ENCODE measurements around the gene RASGRF2.

- TF ChIP-seq ZNF224 (CRISPR knock-in tag; IDR thresholded peaks at IDR 0.05) (no peak), HSF4 (CRISPR knock-in tag; IDR thresholded peaks at IDR 0.05; ENCODE audit: borderline replicate concordance) (no peak), PPARD (CRISPR knock-in tag; IDR thresholded peaks at IDR 0.05) (no peak), PRDM10 (IDR thresholded peaks at IDR 0.05; ENCODE audit: partially characterized antibody) (no peak), MAFK (IDR thresholded peaks at IDR 0.05; ENCODE audit: low read length) (no peak), CTCF (IDR thresholded peaks at IDR 0.05 in 2 of 3, conservative IDR thresholded peaks at IDR 0.05 in 1 of 3; ENCODE audit: insufficient read depth in 2 of 3, low read depth in 1 of 3, low read length in 3 of 3) (no peak), HNRNPUL1 (IDR thresholded peaks at IDR 0.05; ENCODE audit: low read length) (no peak), ATF3 (IDR thresholded peaks at IDR 0.05) (no peak), ATF3 (CRISPR knock-in tag; conservative IDR thresholded peaks at IDR 0.05) (no peak), EP300 (IDR thresholded peaks at IDR 0.05; ENCODE audit: low read length) (no peak), BRF2 (IDR thresholded peaks at IDR 0.05; ENCODE audit: borderline replicate concordance, insufficient read depth, insufficient read length) (no peak), FOXM1 (IDR thresholded peaks at IDR 0.05; ENCODE audit: low read depth) (no peak), FOXM1 (CRISPR knock-in tag; IDR thresholded peaks at IDR 0.05; ENCODE audit: low read depth) (no peak), NFATC3 (IDR thresholded peaks at IDR 0.05) (no peak), MYC (IDR thresholded peaks at IDR 0.05; ENCODE audit: low read depth, low read length) (no peak), MYC (CRISPR knock-in tag; IDR thresholded peaks at IDR 0.05; ENCODE audit: borderline replicate concordance, low read depth) (no peak), ZNF3 (CRISPR knock-in tag; IDR thresholded peaks at IDR 0.05) (no peak)
Measured at GRCh38 chr5:80962630-80963520, 2.7 kb downstream of the RASGRF2 start.

Data from K562 (cell line).